Breast epithelium (tissue), 4 donors: ENCODE measurements around the gene UBE2U. TPM values are rescaled to one million over a fixed set of nuclear protein-coding genes. Genes with fewer than 3 reads are reported as not detected.
"Not testable (repeated sequence)": the region's sequence is repeated elsewhere in the genome, so short reads cannot be mapped to it uniquely, and the experiment has no call there.

Experiments used
- DNase-seq, 2 donors: peaks; one replicate each; pipeline ENCODE4 v3.0.0-alpha.2; 2019; ENCODE audit warnings: low spot score in 2 of 2
- H3K27ac ChIP-seq, 2 donors: fragments of 200-600 bp; sonication (generic) in 1 of 2; one replicate each; pipeline ENCODE4 v1.5.1; 2016 to 2019; ENCODE audit warnings: mild to moderate bottlenecking in 1 of 2
- H3K27me3 ChIP-seq, 2 donors: fragments of 200-600 bp; sonication (generic) in 1 of 2; one replicate each; pipeline versions ENCODE4 v1.5.1 to v1.6.0; 2017 to 2019; ENCODE audit warnings: control low read depth in 1 of 2, mild to moderate bottlenecking in 1 of 2
- H3K36me3 ChIP-seq: fragments of 200-600 bp; one replicate; pipeline ENCODE4 v1.5.1; 2019
- H3K4me1 ChIP-seq, 2 donors: fragments of 200-600 bp; sonication (generic); one replicate each; pipeline ENCODE4 v1.5.1; 2016 to 2019; ENCODE audit warnings: control low read depth in 1 of 2
- H3K4me3 ChIP-seq, 3 donors: fragments of 200-600 bp; sonication (generic); 1 replicate in 2 of 3; 2 replicates in 1 of 3; pipeline ENCODE4 v1.5.1; 2016 to 2019; ENCODE audit warnings: mild to moderate bottlenecking in 3 of 3, moderate library complexity in 2 of 3
- H3K9me3 ChIP-seq, 2 donors: fragments of 200-600 bp; sonication (generic) in 1 of 2; one replicate each; pipeline ENCODE4 v1.5.1; 2016 to 2019; ENCODE audit warnings: control low read depth in 1 of 2
- POLR2A ChIP-seq: fragments of 450-650 bp; IDR thresholded peaks from one replicate; pipeline ENCODE4 v1.6.1; 2016; ENCODE audit warnings: antibody characterized with exemption, mild to moderate bottlenecking, moderate library complexity
- POLR2AphosphoS5 ChIP-seq, 3 donors: sonication (generic); formaldehyde crosslinking; IDR thresholded peaks; one replicate each; pipeline ENCODE4 v1.6.1; 2017; ENCODE audit warnings: antibody characterized with exemption in 3 of 3
- intact Hi-C: fragments of 100-400 bp; cut with DNase I; formaldehyde crosslinking; loops from one replicate; pipeline ENCODE4 v1.15.1; 2023; ENCODE audit warnings: low total_unique reads
- total RNA-seq, 3 donors: library from RNA; depleted of rRNA; stranded (reverse); fragments of >200 nt; gene quantifications; one replicate each; pipeline ENCODE4 v1.1.0, GENCODE V29; 2016
- TF ChIP-seq, protein P1 (sequence below), 3 donors: fragments of 450-650 bp; IDR thresholded peaks; one replicate each; pipeline ENCODE4 v1.5.1; 2016 to 2017; ENCODE audit warnings: antibody characterized with exemption in 3 of 3, mild to moderate bottlenecking in 3 of 3, moderate library complexity in 3 of 3

Gene UBE2U
- total RNA-seq, 3 donors from 2014 or later: not detected

DNA sequence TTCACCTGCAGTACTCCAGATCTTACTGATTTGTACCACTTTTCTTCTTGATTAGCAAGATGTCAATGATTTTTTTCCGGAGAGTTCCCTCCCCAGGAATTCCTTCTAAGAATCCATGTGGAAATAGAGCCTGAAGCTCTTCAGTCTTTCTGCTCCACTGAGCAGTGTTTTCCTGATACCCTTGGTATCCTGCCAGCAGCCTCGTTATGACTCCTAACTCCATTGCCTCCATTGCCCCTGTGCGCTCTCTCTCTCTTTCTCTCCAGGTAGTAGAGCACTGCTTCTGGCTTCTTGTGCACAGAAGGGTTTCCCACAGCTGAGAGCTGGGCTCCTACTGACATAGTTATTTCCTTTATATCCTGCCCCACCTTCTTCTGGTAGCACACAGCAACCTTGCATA, 12.2 kb downstream of the UBE2U start:
- no peak for DNase-seq
- no peaks in the 10 kb centered on the region for H3K4me1 ChIP-seq
- H3K27ac ChIP-seq: no peak overlapping the region
- intact Hi-C loops: no loop called here
- no peaks in the 10 kb centered on the region for H3K9me3 ChIP-seq
- no peaks in the 10 kb centered on the region for H3K36me3 ChIP-seq
- no peaks in the 10 kb centered on the region for H3K27me3 ChIP-seq
- H3K4me3 ChIP-seq: no peak overlapping the region
- TF ChIP-seq POLR2AphosphoS5 (IDR thresholded peaks at IDR 0.05) (no peak), POLR2A (no peak)
- TF ChIP-seq, protein P1, sequence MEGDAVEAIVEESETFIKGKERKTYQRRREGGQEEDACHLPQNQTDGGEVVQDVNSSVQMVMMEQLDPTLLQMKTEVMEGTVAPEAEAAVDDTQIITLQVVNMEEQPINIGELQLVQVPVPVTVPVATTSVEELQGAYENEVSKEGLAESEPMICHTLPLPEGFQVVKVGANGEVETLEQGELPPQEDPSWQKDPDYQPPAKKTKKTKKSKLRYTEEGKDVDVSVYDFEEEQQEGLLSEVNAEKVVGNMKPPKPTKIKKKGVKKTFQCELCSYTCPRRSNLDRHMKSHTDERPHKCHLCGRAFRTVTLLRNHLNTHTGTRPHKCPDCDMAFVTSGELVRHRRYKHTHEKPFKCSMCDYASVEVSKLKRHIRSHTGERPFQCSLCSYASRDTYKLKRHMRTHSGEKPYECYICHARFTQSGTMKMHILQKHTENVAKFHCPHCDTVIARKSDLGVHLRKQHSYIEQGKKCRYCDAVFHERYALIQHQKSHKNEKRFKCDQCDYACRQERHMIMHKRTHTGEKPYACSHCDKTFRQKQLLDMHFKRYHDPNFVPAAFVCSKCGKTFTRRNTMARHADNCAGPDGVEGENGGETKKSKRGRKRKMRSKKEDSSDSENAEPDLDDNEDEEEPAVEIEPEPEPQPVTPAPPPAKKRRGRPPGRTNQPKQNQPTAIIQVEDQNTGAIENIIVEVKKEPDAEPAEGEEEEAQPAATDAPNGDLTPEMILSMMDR (IDR thresholded peaks at IDR 0.05): no peak

DNA sequence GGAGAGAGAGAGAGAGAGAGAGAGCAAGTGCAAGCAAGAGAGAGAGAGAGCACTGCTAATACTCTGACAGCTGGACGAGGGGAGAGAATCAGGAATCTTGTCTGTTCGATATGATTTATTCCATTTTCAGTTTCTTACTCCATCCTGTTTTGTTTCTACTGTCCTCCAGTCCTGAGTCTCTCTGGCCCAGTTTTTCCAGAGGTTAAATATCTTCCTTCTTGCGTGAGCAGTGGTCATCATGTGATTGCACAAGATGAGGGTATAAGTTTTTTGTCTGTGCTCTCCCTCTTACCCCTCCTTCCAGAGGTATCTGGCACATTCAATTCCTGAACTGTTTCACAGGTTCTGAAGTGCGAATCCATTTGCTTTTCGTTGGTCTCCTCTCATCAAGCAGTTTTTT, 16.8 kb downstream of the UBE2U start:
- intact Hi-C loops: no loop called here
- Histone ChIP-seq H3K9me3 (no peaks in the 10 kb centered on the region), H3K4me3 (no peak overlapping the region), H3K27me3 (no peaks in the 10 kb centered on the region), H3K36me3 (no peaks in the 10 kb centered on the region), H3K27ac (no peak overlapping the region), H3K4me1 (no peaks in the 10 kb centered on the region)
- TF ChIP-seq POLR2A (no peak), POLR2AphosphoS5 (IDR thresholded peaks at IDR 0.05) (no peak)
- TF ChIP-seq, protein P1 (IDR thresholded peaks at IDR 0.05): no peak
- no peak for DNase-seq

DNA sequence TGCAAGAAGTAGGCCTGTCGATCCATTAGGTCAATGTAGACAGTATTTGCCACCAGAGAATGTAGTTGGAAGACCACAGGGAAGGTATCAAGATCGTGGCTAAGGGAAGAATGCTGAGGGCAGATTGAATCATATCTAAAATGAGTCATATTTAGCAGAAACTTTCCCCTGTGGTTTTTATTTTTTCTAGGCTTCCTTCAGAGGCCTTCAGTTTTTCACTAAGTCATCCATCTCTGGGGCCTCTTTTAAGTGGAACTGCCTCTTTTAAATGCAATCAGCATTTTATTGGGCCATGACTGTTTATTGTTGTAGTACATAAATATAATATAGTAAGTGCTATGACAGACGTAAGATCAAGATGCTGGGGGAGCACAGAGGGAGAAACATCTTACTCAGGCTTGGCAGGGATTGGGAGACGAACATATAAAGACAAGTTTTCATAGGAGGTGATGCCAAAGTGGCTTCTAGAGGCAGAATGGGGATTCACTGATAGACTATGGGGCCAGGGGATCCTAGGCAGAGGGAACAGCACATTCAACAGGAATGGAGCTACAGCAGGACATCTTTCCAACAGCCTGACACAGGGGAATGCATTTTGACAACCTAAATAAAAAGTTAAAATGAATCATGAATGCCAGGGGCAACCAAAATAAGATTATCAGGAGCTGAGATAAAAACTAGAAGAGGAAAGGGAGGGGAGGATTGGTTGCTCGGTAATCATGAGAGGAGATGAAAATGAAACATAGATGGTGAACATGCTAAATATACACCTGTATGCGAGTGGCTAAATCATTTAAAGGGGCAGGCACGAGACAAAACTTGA, 20.1 kb downstream of the UBE2U start:
- no peak for TF ChIP-seq POLR2AphosphoS5 (IDR thresholded peaks at IDR 0.05)
- TF ChIP-seq POLR2A: no peak
- TF ChIP-seq, protein P1 (IDR thresholded peaks at IDR 0.05): no peak
- H3K4me1 ChIP-seq: no peaks in the 10 kb centered on the region
- DNase-seq: no peak
- H3K4me3 ChIP-seq: no peak overlapping the region
- no peaks in the 10 kb centered on the region for H3K27me3 ChIP-seq
- no peaks in the 10 kb centered on the region for H3K9me3 ChIP-seq
- no peaks in the 10 kb centered on the region for H3K36me3 ChIP-seq
- H3K27ac ChIP-seq: no peak overlapping the region
- intact Hi-C loops: no loop called here

DNA sequence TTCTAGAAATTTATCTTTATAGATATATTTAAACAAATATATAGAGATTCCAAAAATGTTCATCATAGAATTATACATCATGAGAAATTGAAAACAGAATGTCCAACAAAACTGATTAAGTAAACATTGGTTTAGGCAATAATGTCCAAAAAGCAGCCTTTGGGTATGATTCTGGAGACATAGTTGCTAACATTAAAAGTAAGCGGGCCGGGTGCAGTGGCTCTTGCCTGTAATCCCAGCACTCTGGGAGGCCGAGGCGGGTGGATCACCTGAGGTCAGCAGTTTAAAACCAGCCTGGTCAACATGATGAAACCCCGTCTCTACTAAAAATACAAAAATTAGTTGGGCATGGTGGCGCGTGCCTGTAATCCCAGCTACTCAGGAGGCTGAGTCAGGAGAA, 20.8 kb downstream of the UBE2U start:
- H3K9me3 ChIP-seq, intact Hi-C loops, DNase-seq, H3K27me3 ChIP-seq, H3K4me1 ChIP-seq, H3K36me3 ChIP-seq, H3K27ac ChIP-seq, H3K4me3 ChIP-seq: not testable (repeated sequence)

DNA sequence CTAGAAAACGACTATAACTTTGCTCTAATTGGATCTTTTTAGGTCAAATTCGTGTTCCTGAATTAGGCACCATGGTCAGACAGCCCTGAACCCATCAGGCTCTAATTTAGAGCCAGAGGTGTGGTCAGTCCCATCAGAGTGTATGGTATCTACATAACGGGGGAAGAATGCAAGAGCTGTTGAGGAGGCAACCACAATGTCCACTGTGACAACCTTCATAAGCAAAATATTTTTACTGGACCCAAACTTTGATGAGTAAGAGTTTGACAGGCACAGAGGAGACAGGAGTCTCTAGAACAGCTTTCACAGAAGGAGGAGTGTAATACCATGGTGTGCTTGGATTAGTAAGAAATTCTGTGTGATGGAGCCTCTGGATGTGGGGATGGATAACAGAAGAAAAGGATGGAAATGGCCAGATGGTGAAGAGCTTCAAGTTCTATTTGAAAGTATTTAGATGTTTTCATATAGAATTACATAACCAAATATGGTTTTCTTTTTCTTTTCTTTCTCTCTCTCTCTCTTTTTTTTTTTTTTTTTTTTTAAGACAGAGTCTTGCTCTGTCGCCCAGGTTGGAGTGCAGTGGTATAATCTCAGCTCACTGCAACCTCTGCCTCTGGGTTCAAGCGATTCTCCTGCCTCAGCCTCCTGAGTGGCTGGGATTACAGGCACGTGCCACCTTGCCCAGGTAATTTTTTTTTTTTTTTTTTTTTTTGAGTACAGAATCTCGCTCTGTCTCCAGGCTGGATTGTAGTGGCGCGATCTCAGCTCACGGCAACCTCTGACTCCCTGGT, 24.9 kb downstream of the UBE2U start:
- Histone ChIP-seq H3K27ac (no peak overlapping the region), H3K4me3 (no peak overlapping the region), H3K36me3 (no peaks in the 10 kb centered on the region), H3K27me3 (no peaks in the 10 kb centered on the region), H3K9me3 (no peaks in the 10 kb centered on the region), H3K4me1 (no peaks in the 10 kb centered on the region)
- intact Hi-C loops: no loop called here
- TF ChIP-seq POLR2AphosphoS5 (IDR thresholded peaks at IDR 0.05) (no peak), POLR2A (no peak)
- TF ChIP-seq, protein P1 (IDR thresholded peaks at IDR 0.05): no peak
- DNase-seq: no peak
